Measurements from ENCODE around the gene PLB1. TPM values are rescaled to one million over a fixed set of nuclear protein-coding genes. Genes with fewer than 3 reads are reported as not detected.

The PLB1 gene
- total and polyA plus RNA-seq, 8 donors, result 0.45 to 18.8 (median 3.4) TPM

- Histone ChIP-seq H3K36me3 (no peaks in the 10 kb centered on the region), H3K27me3 (no peaks in the 10 kb centered on the region), H3K9me3 (no peaks in the 10 kb centered on the region), H3K4me3 (no peak overlapping the region), H3K4me1 (peaks cover 12 to 47% (median 32%) of the 10 kb centered on the region in 4 donors), H3K27ac (peak overlapping the region in 1 of 5 donors; percentile 55)
- DNase-seq, result no peak
- TF ChIP-seq EP300 (IDR thresholded peaks at IDR 0.05), result no peak
- TF ChIP-seq, protein P1, sequence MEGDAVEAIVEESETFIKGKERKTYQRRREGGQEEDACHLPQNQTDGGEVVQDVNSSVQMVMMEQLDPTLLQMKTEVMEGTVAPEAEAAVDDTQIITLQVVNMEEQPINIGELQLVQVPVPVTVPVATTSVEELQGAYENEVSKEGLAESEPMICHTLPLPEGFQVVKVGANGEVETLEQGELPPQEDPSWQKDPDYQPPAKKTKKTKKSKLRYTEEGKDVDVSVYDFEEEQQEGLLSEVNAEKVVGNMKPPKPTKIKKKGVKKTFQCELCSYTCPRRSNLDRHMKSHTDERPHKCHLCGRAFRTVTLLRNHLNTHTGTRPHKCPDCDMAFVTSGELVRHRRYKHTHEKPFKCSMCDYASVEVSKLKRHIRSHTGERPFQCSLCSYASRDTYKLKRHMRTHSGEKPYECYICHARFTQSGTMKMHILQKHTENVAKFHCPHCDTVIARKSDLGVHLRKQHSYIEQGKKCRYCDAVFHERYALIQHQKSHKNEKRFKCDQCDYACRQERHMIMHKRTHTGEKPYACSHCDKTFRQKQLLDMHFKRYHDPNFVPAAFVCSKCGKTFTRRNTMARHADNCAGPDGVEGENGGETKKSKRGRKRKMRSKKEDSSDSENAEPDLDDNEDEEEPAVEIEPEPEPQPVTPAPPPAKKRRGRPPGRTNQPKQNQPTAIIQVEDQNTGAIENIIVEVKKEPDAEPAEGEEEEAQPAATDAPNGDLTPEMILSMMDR (IDR thresholded peaks at IDR 0.05), result no peak
- TF ChIP-seq POLR2A (IDR thresholded peaks at IDR 0.05), result no peak
- TF ChIP-seq POLR2AphosphoS5 (IDR thresholded peaks at IDR 0.05), result no peak
- WGBS, 5 donors, result 83 to 98% (median 94%) methylated on average over 6 to 7 of the region's 7 CpGs
- intact Hi-C loops (cut with DNase I; ENCODE audit: low total_unique reads), result no loop called here
Observed at GRCh38 chr2:28598484-28598883, 102.6 kb downstream of the PLB1 start.

DNA sequence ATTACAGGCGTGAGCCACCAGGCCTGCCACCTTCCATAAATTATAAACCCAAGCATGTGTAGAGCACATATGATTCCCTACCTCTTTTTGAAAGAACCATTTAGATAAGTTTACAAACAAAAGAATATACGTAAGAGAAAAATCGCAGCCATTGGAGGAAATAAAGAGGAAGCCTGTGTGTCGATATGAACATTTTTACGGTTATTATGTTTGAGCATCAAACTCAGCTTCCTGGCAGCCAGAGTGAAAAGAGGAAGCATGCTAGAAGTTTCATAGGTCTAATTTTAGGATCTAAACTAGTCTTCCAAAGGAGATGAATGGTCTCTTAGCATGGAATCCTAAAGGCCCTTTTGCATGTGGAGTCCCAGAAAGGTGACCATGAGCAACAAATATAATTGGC lies 104.3 kb downstream of the PLB1 start:
- Histone ChIP-seq H3K27me3 (no peaks in the 10 kb centered on the region), H3K9me3 (no peaks in the 10 kb centered on the region), H3K4me3 (no peak overlapping the region), H3K36me3 (no peaks in the 10 kb centered on the region), H3K4me1 (peaks cover 9 to 40% (median 23%) of the 10 kb centered on the region in 4 donors), H3K27ac (peak overlapping the region in 2 of 5 donors; percentile 49 to 62)
- WGBS, 5 donors, result 84 to 93% (median 89%) methylated on average over 5 of the region's 5 CpGs
- intact Hi-C loops (cut with DNase I; ENCODE audit: low total_unique reads), result no loop called here
- TF ChIP-seq EP300 (IDR thresholded peaks at IDR 0.05), result no peak
- no peak for TF ChIP-seq POLR2AphosphoS5 (IDR thresholded peaks at IDR 0.05)
- TF ChIP-seq, protein P1 (IDR thresholded peaks at IDR 0.05), result no peak
- TF ChIP-seq POLR2A (IDR thresholded peaks at IDR 0.05), result no peak
- DNase-seq, result no peak

- TF ChIP-seq POLR2A (IDR thresholded peaks at IDR 0.05) (no peak), EP300 (IDR thresholded peaks at IDR 0.05) (no peak), POLR2AphosphoS5 (IDR thresholded peaks at IDR 0.05) (no peak)
- TF ChIP-seq, protein P1 (IDR thresholded peaks at IDR 0.05), result no peak
- Histone ChIP-seq H3K27me3 (no peaks in the 10 kb centered on the region), H3K9me3 (no peaks in the 10 kb centered on the region), H3K36me3 (no peaks in the 10 kb centered on the region), H3K27ac (peak overlapping the region in 3 of 5 donors; percentile 30 to 62 (median 49)), H3K4me3 (peak overlapping the region in 1 of 4 donors; percentile 16), H3K4me1 (peaks cover 6 to 41% (median 24%) of the 10 kb centered on the region in 4 donors)
- DNase-seq, result no peak
- WGBS, 5 donors, result 73 to 91% (median 86%) methylated on average over 2 of the region's 2 CpGs
- intact Hi-C loops (cut with DNase I; ENCODE audit: low total_unique reads), result no loop called here
Observed at GRCh38 chr2:28601616-28602015, 105.8 kb downstream of the PLB1 start.

DNA sequence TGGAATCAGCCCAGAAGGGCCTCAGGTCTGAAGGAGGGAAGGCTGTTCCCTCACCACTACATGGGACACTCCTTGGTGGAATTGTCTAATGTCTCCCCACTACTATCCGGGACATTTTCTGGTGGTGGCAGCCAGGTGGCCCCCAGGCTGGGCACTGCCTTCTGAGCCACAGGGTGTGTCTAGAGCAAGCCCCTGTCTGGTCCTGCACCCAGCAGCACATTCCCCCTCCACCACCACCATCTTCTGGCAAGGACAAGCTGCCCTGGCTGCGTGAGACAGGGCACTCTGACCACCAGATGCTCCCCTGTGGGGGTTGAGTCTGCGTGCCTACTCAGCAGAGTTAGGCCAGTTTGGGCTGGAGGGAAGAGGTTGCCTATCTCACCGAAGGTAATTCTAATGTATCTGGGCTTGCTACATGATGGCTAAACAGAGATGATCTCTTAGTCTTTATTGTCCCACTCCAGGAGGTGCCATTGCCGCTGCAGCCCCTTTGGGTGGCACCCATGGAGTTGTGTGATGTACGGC lies 106.3 kb downstream of the PLB1 start:
- H3K4me1 ChIP-seq, result peaks cover 6 to 46% (median 24%) of the 10 kb centered on the region in 4 donors
- no peaks in the 10 kb centered on the region for H3K36me3 ChIP-seq
- no peaks in the 10 kb centered on the region for H3K27me3 ChIP-seq
- no peak for TF ChIP-seq POLR2A (IDR thresholded peaks at IDR 0.05)
- no peak for TF ChIP-seq EP300 (IDR thresholded peaks at IDR 0.05)
- TF ChIP-seq, protein P1 (IDR thresholded peaks at IDR 0.05), result no peak
- TF ChIP-seq POLR2AphosphoS5 (IDR thresholded peaks at IDR 0.05), result no peak
- H3K9me3 ChIP-seq, result no peaks in the 10 kb centered on the region
- H3K4me3 ChIP-seq, result peak overlapping the region in 1 of 4 donors; percentile 16
- peak overlapping the region in 4 of 5 donors; percentile 30 to 62 (median 46) for H3K27ac ChIP-seq
- no peak for DNase-seq
- intact Hi-C loops (cut with DNase I; ENCODE audit: low total_unique reads), result no loop called here
- 69 to 92% (median 79%) methylated on average over 4 to 6 of the region's 6 CpGs for WGBS, 5 donors

Data from stomach (tissue), 9 donors.